K562 (cell line): ENCODE results near the gene GRB10. TPM values are rescaled to one million over a fixed set of nuclear protein-coding genes. Genes with fewer than 3 reads are reported as not detected.
A peak's percentile ranks its signal among the peaks of the same experiment; 100 is the strongest.

Source experiments
- CTBP1 ChIP-seq: fragments of 450-650 bp; IDR thresholded peaks from 2 replicates; pipeline ENCODE4 v1.6.1; 2016; ENCODE audit warnings: borderline replicate concordance
- FOXM1 ChIP-seq, 2 experiments: fragments of 450-650 bp in 1 of 2; sonication (generic) in 1 of 2; formaldehyde crosslinking in 1 of 2; IDR thresholded peaks; 2 replicates each; pipeline versions ENCODE4 v1.6.1 to v1.9.0; 2017 to 2022; ENCODE audit warnings: low read depth in 2 of 2, mild to moderate bottlenecking in 2 of 2, missing genetic modification reagents in 1 of 2, moderate library complexity in 1 of 2
- JUND ChIP-seq, 2 experiments: IDR thresholded peaks; 2 replicates in 1 of 2; 3 replicates in 1 of 2; pipeline ENCODE4 v1.6.1; 2011; ENCODE audit warnings: borderline replicate concordance in 2 of 2, low read depth in 2 of 2, low read length in 2 of 2, improper control_type of control experiment in 1 of 2, missing biosample characterization in 1 of 2, missing genetic modification characterization in 1 of 2, missing genetic modification reagents in 1 of 2
- MYC ChIP-seq, 2 experiments: fragments of 250-450 bp in 1 of 2; sonication (Bioruptor Pico) in 1 of 2; IDR thresholded peaks; 2 replicates each; pipeline versions ENCODE4 v1.5.1 to v1.6.1; 2012 to 2021; ENCODE audit warnings: low read depth in 2 of 2, borderline replicate concordance in 1 of 2, improper control_type of control experiment in 1 of 2, low read length in 1 of 2, mild to moderate bottlenecking in 1 of 2, moderate library complexity in 1 of 2
- NCOA2 ChIP-seq, 2 experiments: fragments of 450-650 bp; IDR thresholded peaks; 2 replicates each; pipeline ENCODE4 v1.6.1; 2018; ENCODE audit warnings: mild to moderate bottlenecking in 2 of 2, moderate library complexity in 1 of 2; ENCODE audit not compliant: partially characterized antibody in 2 of 2
- NCOA4 ChIP-seq: fragments of 450-650 bp; IDR thresholded peaks from 2 replicates; pipeline ENCODE4 v1.6.1; 2018; ENCODE audit warnings: mild to moderate bottlenecking; ENCODE audit not compliant: partially characterized antibody
- NFIC ChIP-seq: fragments of 450-650 bp; IDR thresholded peaks from 2 replicates; pipeline ENCODE4 v1.6.1; 2017; ENCODE audit warnings: mild to moderate bottlenecking, inconsistent platforms
- PHF21A ChIP-seq: fragments of 450-650 bp; IDR thresholded peaks from 2 replicates; pipeline ENCODE4 v1.6.1; 2017; ENCODE audit warnings: low read depth, borderline replicate concordance
- RBFOX2 ChIP-seq: fragments of 200-400 bp; formaldehyde crosslinking; IDR thresholded peaks from 2 replicates; pipeline ENCODE4 v1.6.1; 2017; ENCODE audit warnings: low read depth, mild to moderate bottlenecking, low read length, moderate library complexity
- SMAD3 ChIP-seq: fragments of 450-650 bp; formaldehyde crosslinking; conservative IDR thresholded peaks from 2 replicates; pipeline ENCODE4 v1.4.0; 2020; ENCODE audit warnings: mild to moderate bottlenecking
- SMAD4 ChIP-seq: fragments of 250-450 bp; sonication (Bioruptor Pico); conservative IDR thresholded peaks from 2 replicates; pipeline ENCODE4 v1.8.0; 2021; ENCODE audit warnings: inconsistent platforms, mild to moderate bottlenecking, moderate library complexity
- SMARCE1 ChIP-seq: fragments of 450-650 bp; IDR thresholded peaks from 2 replicates; pipeline ENCODE4 v1.7.1; 2016; ENCODE audit warnings: mild to moderate bottlenecking
- SREBF2 ChIP-seq: sonication (generic); formaldehyde crosslinking; IDR thresholded peaks from 2 replicates; pipeline ENCODE4 v1.4.0; 2020; ENCODE audit warnings: mild to moderate bottlenecking, missing genetic modification reagents
- TRIM24 ChIP-seq, 2 experiments: fragments of 450-650 bp; IDR thresholded peaks; 2 replicates each; pipeline ENCODE4 v1.6.1; 2016
- ZFP30 ChIP-seq: fragments of 250-450 bp; sonication (Bioruptor Pico); IDR thresholded peaks from 2 replicates; pipeline ENCODE4 v1.8.0; 2022; ENCODE audit warnings: moderate library complexity, mild to moderate bottlenecking, inconsistent platforms, borderline replicate concordance
- ZNF124 ChIP-seq: sonication (generic); formaldehyde crosslinking; IDR thresholded peaks from 2 replicates; pipeline ENCODE4 v1.8.1; 2022; ENCODE audit warnings: missing genetic modification reagents
- ZNF174 ChIP-seq: fragments of 250-450 bp; sonication (Bioruptor Pico); IDR thresholded peaks from 2 replicates; pipeline ENCODE4 v1.4.0; 2020; ENCODE audit warnings: mild to moderate bottlenecking
- ZNF239 ChIP-seq: fragments of 250-450 bp; sonication (Bioruptor Pico); IDR thresholded peaks from 2 replicates; pipeline ENCODE4 v1.4.0; 2020; ENCODE audit warnings: mild to moderate bottlenecking
- ZNF277 ChIP-seq: fragments of 250-450 bp; sonication (Bioruptor Pico); IDR thresholded peaks from 2 replicates; pipeline ENCODE4 v1.8.0; 2022; ENCODE audit warnings: inconsistent platforms, mild to moderate bottlenecking, moderate library complexity, borderline replicate concordance
- polyA plus RNA-seq, 8 experiments: library from polyadenylated mRNA; depleted of rRNA in 4 of 8; stranded (reverse) in 5 of 8; unstranded in 3 of 8; fragments of >200 nt; fragmentation: Nextera tagmentation in 2 of 8; fragmentation: Illumina TruSeq in 1 of 8; extraction: Ambion mirVana in 2 of 8; extraction: Trizol in 1 of 8; gene quantifications; 2 replicates each; pipeline versions ENCODE4 v1.2.1 to v1.2.3, GENCODE V29; 2011 to 2014; ENCODE audit warnings: inconsistent platforms in 1 of 8, missing spikeins in 1 of 8
- total RNA-seq, 7 experiments: library from RNA; depleted of rRNA in 6 of 7; stranded (reverse); fragments of >200 nt in 6 of 7; fragmentation: Illumina TruSeq in 2 of 7; extraction: Trizol in 2 of 7; gene quantifications; 2 replicates each; pipeline versions ENCODE4 v1.2.1 to v1.2.3, GENCODE V29; 2011 to 2021; ENCODE audit warnings: low replicate concordance in 1 of 7
- TF ChIP-seq, protein P1 (sequence below), 3 experiments: fragments of 200-800 bp in 1 of 3; fragments of 250-450 bp in 1 of 3; fragments of 450-650 bp in 1 of 3; sonication (Bioruptor Pico) in 1 of 3; sonication (Bioruptor generic) in 1 of 3; formaldehyde crosslinking in 1 of 3; IDR thresholded peaks; 2 replicates each; pipeline versions ENCODE4 v1.6.1 to v1.8.0; 2016 to 2022; ENCODE audit warnings: mild to moderate bottlenecking in 2 of 3, missing genetic modification characterization in 2 of 3, missing compliant biosample characterization in 1 of 3, moderate library complexity in 1 of 3
- TF ChIP-seq, protein P2 (sequence below): fragments of 450-650 bp; IDR thresholded peaks from 2 replicates; pipeline ENCODE4 v1.6.1; 2016; ENCODE audit warnings: missing biosample characterization, missing genetic modification characterization

The GRB10 gene
- total and polyA plus RNA-seq, 9 of the 15 experiments (the other 6 are each of a cell fraction or from before 2014, with no cell fraction given) = 8.9 to 88.5 (median 40.7) TPM

GRCh38 chr7:50558294-50559053 lies 224.2 kb downstream of the GRB10 start (continued):
- TF ChIP-seq JUND (IDR thresholded peaks at IDR 0.05; ENCODE audit: borderline replicate concordance, low read depth, low read length) (peak; percentile 56; the same call in 1 of the 2 replicates), JUND (tag; IDR thresholded peaks at IDR 0.05; ENCODE audit: borderline replicate concordance, low read depth, low read length) (no peak), ZNF239 (peak; percentile 92), SMARCE1 (no peak; the same call in none of the 2 replicates), MYC (IDR thresholded peaks at IDR 0.05; ENCODE audit: low read depth, low read length) (peak; percentile 43; the same call in 1 of the 2 replicates), MYC (CRISPR knock-in tag; IDR thresholded peaks at IDR 0.05; ENCODE audit: borderline replicate concordance, low read depth) (no peak), NFIC (peak; percentile 79), SMAD3 (CRISPR knock-in tag) (0 out of 2 replicates have a peak, but pooled peaks have one; percentile 44), TRIM24 (IDR thresholded peaks at IDR 0.05) (peak; percentile 72 to 81; a peak in 3 of 4 replicates), NCOA4 (no peak), CTBP1 (peak; percentile 66; the same call in 1 of the 2 replicates), NCOA2 (IDR thresholded peaks at IDR 0.05; ENCODE audit: partially characterized antibody in 2 of 2) (peak in 1 of 2 experiments; percentile 38), ZFP30 (CRISPR knock-in tag) (no peak), PHF21A (no peak), FOXM1 (IDR thresholded peaks at IDR 0.05; ENCODE audit: low read depth) (peak; percentile 85), FOXM1 (CRISPR knock-in tag; IDR thresholded peaks at IDR 0.05; ENCODE audit: low read depth) (no peak), ZNF124 (CRISPR knock-in tag) (no peak), SREBF2 (no peak), ZNF277 (CRISPR knock-in tag) (no peak), SMAD4 (peak; percentile 70; the same call in 1 of the 2 replicates), ZNF174 (CRISPR knock-in tag) (no peak), RBFOX2 (no peak)
- TF ChIP-seq, protein P1, sequence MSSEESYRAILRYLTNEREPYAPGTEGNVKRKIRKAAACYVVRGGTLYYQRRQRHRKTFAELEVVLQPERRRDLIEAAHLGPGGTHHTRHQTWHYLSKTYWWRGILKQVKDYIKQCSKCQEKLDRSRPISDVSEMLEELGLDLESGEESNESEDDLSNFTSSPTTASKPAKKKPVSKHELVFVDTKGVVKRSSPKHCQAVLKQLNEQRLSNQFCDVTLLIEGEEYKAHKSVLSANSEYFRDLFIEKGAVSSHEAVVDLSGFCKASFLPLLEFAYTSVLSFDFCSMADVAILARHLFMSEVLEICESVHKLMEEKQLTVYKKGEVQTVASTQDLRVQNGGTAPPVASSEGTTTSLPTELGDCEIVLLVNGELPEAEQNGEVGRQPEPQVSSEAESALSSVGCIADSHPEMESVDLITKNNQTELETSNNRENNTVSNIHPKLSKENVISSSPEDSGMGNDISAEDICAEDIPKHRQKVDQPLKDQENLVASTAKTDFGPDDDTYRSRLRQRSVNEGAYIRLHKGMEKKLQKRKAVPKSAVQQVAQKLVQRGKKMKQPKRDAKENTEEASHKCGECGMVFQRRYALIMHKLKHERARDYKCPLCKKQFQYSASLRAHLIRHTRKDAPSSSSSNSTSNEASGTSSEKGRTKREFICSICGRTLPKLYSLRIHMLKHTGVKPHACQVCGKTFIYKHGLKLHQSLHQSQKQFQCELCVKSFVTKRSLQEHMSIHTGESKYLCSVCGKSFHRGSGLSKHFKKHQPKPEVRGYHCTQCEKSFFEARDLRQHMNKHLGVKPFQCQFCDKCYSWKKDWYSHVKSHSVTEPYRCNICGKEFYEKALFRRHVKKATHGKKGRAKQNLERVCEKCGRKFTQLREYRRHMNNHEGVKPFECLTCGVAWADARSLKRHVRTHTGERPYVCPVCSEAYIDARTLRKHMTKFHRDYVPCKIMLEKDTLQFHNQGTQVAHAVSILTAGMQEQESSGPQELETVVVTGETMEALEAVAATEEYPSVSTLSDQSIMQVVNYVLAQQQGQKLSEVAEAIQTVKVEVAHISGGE (CRISPR knock-in tag; IDR thresholded peaks at IDR 0.05) = peak in 1 of 3 experiments; percentile 70; a peak in 2 of 6 replicates
- TF ChIP-seq, protein P2, sequence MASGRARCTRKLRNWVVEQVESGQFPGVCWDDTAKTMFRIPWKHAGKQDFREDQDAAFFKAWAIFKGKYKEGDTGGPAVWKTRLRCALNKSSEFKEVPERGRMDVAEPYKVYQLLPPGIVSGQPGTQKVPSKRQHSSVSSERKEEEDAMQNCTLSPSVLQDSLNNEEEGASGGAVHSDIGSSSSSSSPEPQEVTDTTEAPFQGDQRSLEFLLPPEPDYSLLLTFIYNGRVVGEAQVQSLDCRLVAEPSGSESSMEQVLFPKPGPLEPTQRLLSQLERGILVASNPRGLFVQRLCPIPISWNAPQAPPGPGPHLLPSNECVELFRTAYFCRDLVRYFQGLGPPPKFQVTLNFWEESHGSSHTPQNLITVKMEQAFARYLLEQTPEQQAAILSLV = no peak
